SK-N-SH treated with all-trans-retinoic acid at 6 μM for 48 hours (cell line): ENCODE measurements around the gene ARHGEF10L.

Experiments
- ATAC-seq: fragments of 200-7000 bp; cut with Tn5 transposase; 3 replicates; pipeline ENCODE4 v1.9.1; 2020; ENCODE audit warnings: mild to moderate bottlenecking, moderate library complexity
- ARNTL ChIP-seq: fragments of 450-650 bp; formaldehyde crosslinking; IDR thresholded peaks from 2 replicates; pipeline ENCODE4 v1.5.0; 2020; ENCODE audit warnings: low read depth, mild to moderate bottlenecking, moderate library complexity, borderline replicate concordance
- BACH2 ChIP-seq: fragments of 250-450 bp; sonication (Bioruptor Pico); IDR thresholded peaks from 2 replicates; pipeline ENCODE4 v1.9.0; 2021; ENCODE audit warnings: mild to moderate bottlenecking, borderline replicate concordance
- CSDC2 ChIP-seq: fragments of 250-450 bp; sonication (Bioruptor Pico); IDR thresholded peaks from 2 replicates; pipeline ENCODE4 v1.5.0; 2020; ENCODE audit warnings: mild to moderate bottlenecking, moderate library complexity
- ESRRG ChIP-seq: fragments of 250-450 bp; sonication (Bioruptor Pico); IDR thresholded peaks from 2 replicates; pipeline ENCODE4 v1.6.1; 2021; ENCODE audit warnings: mild to moderate bottlenecking
- GLIS3 ChIP-seq: fragments of 250-450 bp; sonication (Bioruptor Pico); IDR thresholded peaks from 2 replicates; pipeline ENCODE4 v1.5.0; 2020; ENCODE audit warnings: mild to moderate bottlenecking, moderate library complexity
- ISL1 ChIP-seq: fragments of 250-450 bp; sonication (Bioruptor Pico); IDR thresholded peaks from 2 replicates; pipeline ENCODE4 v2.1.2; 2022; ENCODE audit warnings: mild to moderate bottlenecking, moderate library complexity
- OSR1 ChIP-seq: fragments of 250-450 bp; sonication (Bioruptor Pico); IDR thresholded peaks from 2 replicates; pipeline ENCODE4 v1.8.0; 2022; ENCODE audit warnings: moderate library complexity, mild to moderate bottlenecking, inconsistent platforms
- PATZ1 ChIP-seq: fragments of 250-450 bp; sonication (Bioruptor Pico); IDR thresholded peaks from 2 replicates; pipeline ENCODE4 v1.8.0; 2020; ENCODE audit warnings: mild to moderate bottlenecking, moderate library complexity, borderline replicate concordance
- PPARA ChIP-seq: fragments of 250-450 bp; sonication (Bioruptor Pico); IDR thresholded peaks from 2 replicates; pipeline ENCODE4 v1.5.0; 2020; ENCODE audit warnings: mild to moderate bottlenecking, borderline replicate concordance
- RARB ChIP-seq: fragments of 250-450 bp; sonication (Bioruptor Pico); IDR thresholded peaks from 2 replicates; pipeline ENCODE4 v1.8.0; 2021; ENCODE audit warnings: mild to moderate bottlenecking, moderate library complexity
- SNAI2 ChIP-seq: fragments of 250-450 bp; sonication (Bioruptor Pico); IDR thresholded peaks from 2 replicates; pipeline ENCODE4 v1.5.0; 2020; ENCODE audit warnings: mild to moderate bottlenecking, moderate library complexity
- TCF4 ChIP-seq: fragments of 250-450 bp; sonication (Bioruptor Pico); IDR thresholded peaks from 2 replicates; pipeline ENCODE4 v1.8.0; 2021; ENCODE audit warnings: mild to moderate bottlenecking, moderate library complexity, borderline replicate concordance
- ZC3H10 ChIP-seq: fragments of 250-450 bp; sonication (Bioruptor Pico); IDR thresholded peaks from 2 replicates; pipeline ENCODE4 v1.5.1; 2021; ENCODE audit warnings: mild to moderate bottlenecking, moderate library complexity
- ZFP3 ChIP-seq: fragments of 250-450 bp; sonication (Bioruptor Pico); IDR thresholded peaks from 2 replicates; pipeline ENCODE4 v1.5.0; 2020; ENCODE audit warnings: mild to moderate bottlenecking, moderate library complexity
- ZFP30 ChIP-seq: fragments of 450-650 bp; formaldehyde crosslinking; IDR thresholded peaks from 2 replicates; pipeline ENCODE4 v1.5.0; 2022; ENCODE audit warnings: mild to moderate bottlenecking, moderate library complexity
- ZNF70 ChIP-seq: fragments of 450-650 bp; formaldehyde crosslinking; IDR thresholded peaks from 2 replicates; pipeline ENCODE4 v1.5.0; 2020; ENCODE audit warnings: mild to moderate bottlenecking, moderate library complexity
- TF ChIP-seq, protein P1 (sequence below): fragments of 250-450 bp; sonication (Bioruptor Pico); IDR thresholded peaks from 2 replicates; pipeline ENCODE4 v1.5.1; 2020; ENCODE audit warnings: low read depth, mild to moderate bottlenecking, moderate library complexity
- TF ChIP-seq, protein P2 (sequence below): fragments of 250-450 bp; sonication (Bioruptor Pico); IDR thresholded peaks from 2 replicates; pipeline ENCODE4 v1.5.1; 2021; ENCODE audit warnings: mild to moderate bottlenecking, moderate library complexity

ARHGEF10L gene

DNA sequence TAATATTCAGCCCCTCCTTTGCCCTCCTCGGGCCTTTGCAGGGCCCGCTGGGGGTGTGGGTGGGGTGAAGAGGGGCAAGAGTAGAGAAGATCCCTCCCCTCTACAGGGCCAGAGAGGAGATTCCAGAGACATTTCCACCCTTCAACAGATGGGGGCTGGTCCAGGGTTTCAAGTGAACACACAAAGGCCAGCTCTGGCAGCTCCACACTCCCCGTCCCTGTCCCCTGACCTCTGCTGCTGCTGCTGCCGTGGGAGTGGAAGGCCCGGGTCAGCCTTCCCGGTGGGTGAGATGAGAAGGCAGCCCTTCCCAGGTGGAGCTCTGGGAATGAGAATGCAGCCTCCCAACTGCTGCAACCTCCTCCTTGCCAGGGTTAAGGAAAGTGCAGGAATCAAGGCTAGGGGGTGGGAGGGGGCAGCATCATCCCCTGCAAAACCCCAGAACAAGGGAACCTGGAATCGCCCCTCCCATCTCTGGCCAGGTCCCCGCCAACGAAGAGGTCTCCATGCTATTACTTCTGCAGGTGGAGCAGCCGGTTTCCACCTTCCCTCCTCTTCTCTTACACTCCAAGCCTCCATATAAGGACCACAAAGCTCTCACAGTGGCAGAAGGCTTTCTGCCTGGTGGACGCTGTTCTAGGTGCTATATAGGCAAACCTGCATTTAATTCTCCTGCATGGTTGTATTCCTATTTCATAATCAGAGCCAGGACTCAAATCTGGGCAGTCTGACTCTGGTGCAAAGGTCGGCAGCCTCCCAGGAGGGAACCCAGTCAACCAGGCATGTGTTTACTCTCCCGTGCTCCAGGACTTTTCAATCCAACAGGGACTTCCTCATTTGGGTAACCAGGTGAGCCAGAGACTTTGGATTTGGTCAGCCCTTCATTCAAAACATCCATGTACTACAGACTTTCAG is 22.9 kb upstream of the ARHGEF10L start (continued):
- TF ChIP-seq, protein P1, sequence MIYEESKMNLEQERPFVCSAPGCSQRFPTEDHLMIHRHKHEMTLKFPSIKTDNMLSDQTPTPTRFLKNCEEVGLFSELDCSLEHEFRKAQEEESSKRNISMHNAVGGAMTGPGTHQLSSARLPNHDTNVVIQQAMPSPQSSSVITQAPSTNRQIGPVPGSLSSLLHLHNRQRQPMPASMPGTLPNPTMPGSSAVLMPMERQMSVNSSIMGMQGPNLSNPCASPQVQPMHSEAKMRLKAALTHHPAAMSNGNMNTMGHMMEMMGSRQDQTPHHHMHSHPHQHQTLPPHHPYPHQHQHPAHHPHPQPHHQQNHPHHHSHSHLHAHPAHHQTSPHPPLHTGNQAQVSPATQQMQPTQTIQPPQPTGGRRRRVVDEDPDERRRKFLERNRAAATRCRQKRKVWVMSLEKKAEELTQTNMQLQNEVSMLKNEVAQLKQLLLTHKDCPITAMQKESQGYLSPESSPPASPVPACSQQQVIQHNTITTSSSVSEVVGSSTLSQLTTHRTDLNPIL (CRISPR knock-in tag) = no peak
- no peak for TF ChIP-seq BACH2 (CRISPR knock-in tag)
- no peak for TF ChIP-seq CSDC2 (CRISPR knock-in tag)
- TF ChIP-seq OSR1 = no peak
- TF ChIP-seq ISL1 (CRISPR knock-in tag) = no peak
- TF ChIP-seq PPARA (CRISPR knock-in tag) = no peak

DNA sequence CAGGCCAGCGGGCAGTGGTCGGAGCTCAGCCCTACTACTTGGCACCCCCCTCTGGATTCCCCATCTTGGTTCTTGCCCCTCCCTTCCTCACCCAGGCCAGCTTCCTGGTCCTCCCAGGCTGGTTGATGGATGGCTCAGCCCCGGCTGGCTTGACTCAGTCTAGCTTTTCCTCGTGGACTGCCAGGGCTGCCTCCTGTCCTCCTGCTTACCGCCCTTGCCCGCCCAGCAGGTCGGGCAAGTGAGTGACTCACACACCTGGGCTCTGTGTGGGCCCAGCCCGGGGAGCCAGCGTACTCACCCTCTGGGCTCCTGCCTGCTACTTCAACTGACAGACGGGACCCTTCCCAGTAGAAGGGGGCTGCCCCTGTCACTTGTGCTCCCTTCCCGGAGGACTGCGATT is 19.5 kb upstream of the ARHGEF10L start:
- peak; percentile 37; the same call in 2 of the 3 replicates for ATAC-seq
- TF ChIP-seq ZFP3 (CRISPR knock-in tag) (no peak), TCF4 (no peak), ISL1 (CRISPR knock-in tag) (no peak), BACH2 (CRISPR knock-in tag) (no peak), ARNTL (CRISPR knock-in tag) (no peak), ZFP30 (CRISPR knock-in tag) (no peak), RARB (CRISPR knock-in tag) (no peak)
- TF ChIP-seq, protein P2, sequence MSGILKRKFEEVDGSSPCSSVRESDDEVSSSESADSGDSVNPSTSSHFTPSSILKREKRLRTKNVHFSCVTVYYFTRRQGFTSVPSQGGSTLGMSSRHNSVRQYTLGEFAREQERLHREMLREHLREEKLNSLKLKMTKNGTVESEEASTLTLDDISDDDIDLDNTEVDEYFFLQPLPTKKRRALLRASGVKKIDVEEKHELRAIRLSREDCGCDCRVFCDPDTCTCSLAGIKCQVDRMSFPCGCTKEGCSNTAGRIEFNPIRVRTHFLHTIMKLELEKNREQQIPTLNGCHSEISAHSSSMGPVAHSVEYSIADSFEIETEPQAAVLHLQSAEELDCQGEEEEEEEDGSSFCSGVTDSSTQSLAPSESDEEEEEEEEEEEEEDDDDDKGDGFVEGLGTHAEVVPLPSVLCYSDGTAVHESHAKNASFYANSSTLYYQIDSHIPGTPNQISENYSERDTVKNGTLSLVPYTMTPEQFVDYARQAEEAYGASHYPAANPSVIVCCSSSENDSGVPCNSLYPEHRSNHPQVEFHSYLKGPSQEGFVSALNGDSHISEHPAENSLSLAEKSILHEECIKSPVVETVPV (CRISPR knock-in tag) = no peak

GRCh38 chr1:17520473-17521319 is 18.8 kb upstream of the ARHGEF10L start:
- TF ChIP-seq SNAI2 (no peak), PATZ1 (no peak)

DNA sequence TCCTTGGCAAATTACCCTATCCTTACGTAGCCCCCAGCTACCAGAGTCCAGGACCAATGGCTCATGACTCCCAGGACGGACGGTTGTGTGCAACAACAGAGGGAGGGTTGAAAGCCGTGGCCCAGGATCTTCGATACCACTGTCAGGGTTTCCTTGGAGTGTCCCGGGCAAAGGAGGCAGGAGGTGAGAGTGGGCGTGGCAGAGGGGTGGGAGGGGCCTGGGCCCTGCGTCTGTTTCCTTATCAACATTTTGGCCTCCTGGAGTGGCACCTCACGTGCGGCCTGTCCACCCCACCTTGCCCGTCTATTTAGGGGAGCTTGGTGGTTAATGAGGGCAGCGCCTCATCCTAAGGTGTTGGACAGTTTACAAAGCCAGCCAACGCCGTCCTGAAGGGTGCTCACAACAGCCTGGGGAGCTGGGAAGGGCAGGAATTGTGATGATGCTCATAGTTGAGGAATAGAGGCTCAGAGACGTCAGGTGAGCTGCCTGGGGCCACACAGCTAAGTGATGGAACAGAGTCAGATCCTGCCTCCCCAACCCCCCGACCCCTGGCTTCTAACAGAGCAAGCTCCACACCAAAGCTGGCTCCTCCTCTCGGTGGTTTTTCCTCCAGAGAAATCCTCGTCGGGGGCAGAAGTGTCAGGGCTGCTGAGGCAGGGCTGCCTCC is 17.4 kb upstream of the ARHGEF10L start:
- TF ChIP-seq ISL1 (CRISPR knock-in tag) = no peak
- no peak for TF ChIP-seq ZFP3 (CRISPR knock-in tag)
- no peak for TF ChIP-seq ZNF70 (CRISPR knock-in tag)
- no peak for TF ChIP-seq RARB (CRISPR knock-in tag)
- TF ChIP-seq, protein P2 (CRISPR knock-in tag) = no peak
- TF ChIP-seq, protein P1 (CRISPR knock-in tag) = no peak
- TF ChIP-seq ZC3H10 (CRISPR knock-in tag) = no peak
- TF ChIP-seq PPARA (CRISPR knock-in tag) = no peak
- TF ChIP-seq ESRRG (CRISPR knock-in tag) = no peak
- TF ChIP-seq CSDC2 (CRISPR knock-in tag) = no peak
- no peak for TF ChIP-seq GLIS3 (CRISPR knock-in tag)
- no peak for TF ChIP-seq TCF4
- TF ChIP-seq PATZ1 = no peak
- TF ChIP-seq, all 23 proteins: peak for 0
- no peak for ATAC-seq

More at GRCh38 chr1:17520473-17521319, 18.8 kb upstream of the ARHGEF10L start:
- ATAC-seq = no peak
